Heart left ventricle (tissue), 16 donors: ENCODE results near the gene PRR20A. TPM values are rescaled to one million over a fixed set of nuclear protein-coding genes. Genes with fewer than 3 reads are reported as not detected.
"Not testable (repeated sequence)": the region's sequence is repeated elsewhere in the genome, so short reads cannot be mapped to it uniquely, and the experiment has no call there.

Source experiments
- ATAC-seq, 4 donors: fragments of 200-7000 bp; cut with Tn5 transposase; one replicate each; pipeline ENCODE4 v1.9.1; 2020 to 2022; ENCODE audit warnings: moderate library complexity in 4 of 4, mild to moderate bottlenecking in 3 of 4, moderate number of reproducible peaks in 1 of 4
- DNase-seq, 5 donors: peaks; one replicate each; pipeline ENCODE4 v3.0.0-alpha.2; 2020
- H3K27ac ChIP-seq, 12 donors: fragments of 200-600 bp; sonication (generic) in 4 of 12; one replicate each; pipeline versions ENCODE4 v1.5.0 to v1.8.0; 2016 to 2022; ENCODE audit warnings: mild to moderate bottlenecking in 2 of 12
- H3K27me3 ChIP-seq, 9 donors: fragments of 200-600 bp; sonication (generic) in 2 of 9; one replicate each; pipeline versions ENCODE4 v1.5.1 to v1.8.0; 2016 to 2022; ENCODE audit warnings: mild to moderate bottlenecking in 3 of 9
- H3K36me3 ChIP-seq, 9 donors: fragments of 200-600 bp; sonication (generic) in 2 of 9; one replicate each; pipeline versions ENCODE4 v1.5.0 to v1.8.0; 2018 to 2022; ENCODE audit warnings: mild to moderate bottlenecking in 2 of 9
- H3K4me1 ChIP-seq, 12 donors: fragments of 200-600 bp; sonication (generic) in 4 of 12; one replicate each; pipeline versions ENCODE4 v1.5.0 to v1.8.0; 2016 to 2022; ENCODE audit warnings: mild to moderate bottlenecking in 3 of 12
- H3K4me3 ChIP-seq, 12 donors: fragments of 200-600 bp; sonication (generic) in 4 of 12; one replicate each; pipeline versions ENCODE4 v1.5.0 to v1.8.0; 2017 to 2022; ENCODE audit warnings: mild to moderate bottlenecking in 9 of 12, moderate library complexity in 4 of 12
- H3K9me3 ChIP-seq, 12 donors: fragments of 200-600 bp; sonication (generic) in 4 of 12; one replicate each; pipeline versions ENCODE4 v1.5.0 to v1.8.0; 2016 to 2022; ENCODE audit warnings: mild to moderate bottlenecking in 1 of 12
- POLR2A ChIP-seq, 2 donors: fragments of 450-650 bp; IDR thresholded peaks; one replicate each; pipeline ENCODE4 v1.6.1; 2017; ENCODE audit warnings: antibody characterized with exemption in 2 of 2, mild to moderate bottlenecking in 2 of 2, moderate library complexity in 2 of 2
- WGBS, 4 donors: extraction: QIAGEN DNeasy Blood & Tissue Kit in 2 of 4; methylation state at CpG; one replicate each; pipeline versions ENCODE4 v1.1.5 to v1.1.7; 2013 to 2018; 5-methylcytosine and 5-hydroxymethylcytosine counted together
- intact Hi-C, 10 donors: fragments of 100-400 bp; cut with DNase I; formaldehyde crosslinking; loops; one replicate each; pipeline versions ENCODE4 v1.11.1 to v1.14.2; 2022
- polyA plus RNA-seq, 2 donors: library from polyadenylated mRNA; stranded (reverse); fragments of 200-250 nt; gene quantifications; one replicate each; pipeline ENCODE4 v1.2.3, GENCODE V29; 2013
- total RNA-seq, 9 donors: library from RNA; depleted of rRNA in 2 of 9; stranded (reverse); fragments of >200 nt in 2 of 9; fragmentation: NEBNext Ultra II Directional in 3 of 9; extraction: Animal tissue kit (Norgen Biotek cat#: 25700) in 3 of 9; gene quantifications; one replicate each; pipeline versions ENCODE4 v1.1.0 to v1.2.4, GENCODE V29; 2016 to 2023
- donor health status: ischemic (EF 13 %, LVEDD 7.1; RV severe dilation, severe dysfunction).
- donor health status: healthy with polysubstance abuse.
- donor health status: DM: no; HTN: yes; CAD: no.
- donor health status: DM: no; HTN: no; CAD: no.
- donor health status: ischemic (EF 25% LVEDD 6.9; RV normal size, moderate dysfunction).
- donor health status: ischemic (EF 25% LVEDD 5.7; RV mildly dilated, moderate dysfunction).
- donor health status: healthy.
- donor health status: DM: yes; HTN: yes; CAD: no.
- donor health status: ischemic (EF 35%, LVEDD 5.7; RV mildly dilated, moderate dysfunction).
- donor health status: nonischemic (EF 11% LVEDD 7.7; RV severe dilation, severe dysfunction).
- donor health status: DM: yes; HTN: yes; CAD: no.
- donor health status: PGD.
- donor health status: ischemic (EF 29% LVEDD 5.4; RV normal size, mild dysfunction).
- donor health status: nonischemic (EF 23%, LVEDD 6.1; RV moderate dilation, normal function).

PRR20A gene
- total and polyA plus RNA-seq, 11 donors, result not detected

DNA sequence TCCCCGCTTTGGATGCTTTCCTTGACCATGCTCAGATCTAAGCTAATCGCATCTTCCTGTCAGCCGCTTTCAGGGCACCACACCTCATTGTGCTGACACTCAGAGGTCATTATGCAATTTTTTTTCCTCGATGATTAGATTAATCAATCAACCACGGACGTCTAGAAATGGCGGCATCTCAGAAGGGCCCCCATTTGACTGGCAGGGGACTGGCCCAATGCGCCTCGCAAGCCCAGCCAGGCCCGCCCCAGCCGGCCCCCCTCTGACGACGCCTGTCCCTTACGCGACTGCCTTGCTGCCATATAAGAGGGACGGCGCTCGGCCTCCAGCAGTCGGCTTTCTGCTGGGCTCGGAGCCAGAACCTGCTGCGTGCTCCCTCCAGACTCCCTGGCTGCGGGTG, 26.2 kb downstream of the PRR20A start, which contains the start of gene PRR20E:
PRR20E (plus strand) TSS at position 301 of the 400 bp plus-strand sequence. CDS start 387 bp downstream, outside the sequence.
- H3K4me1 ChIP-seq, ATAC-seq, DNase-seq, H3K4me3 ChIP-seq, H3K27me3 ChIP-seq, H3K9me3 ChIP-seq, intact Hi-C loops, H3K27ac ChIP-seq, H3K36me3 ChIP-seq: not testable (repeated sequence)
- WGBS, 4 donors, result no CpG with 5 or more reads among the region's 22 CpGs

DNA sequence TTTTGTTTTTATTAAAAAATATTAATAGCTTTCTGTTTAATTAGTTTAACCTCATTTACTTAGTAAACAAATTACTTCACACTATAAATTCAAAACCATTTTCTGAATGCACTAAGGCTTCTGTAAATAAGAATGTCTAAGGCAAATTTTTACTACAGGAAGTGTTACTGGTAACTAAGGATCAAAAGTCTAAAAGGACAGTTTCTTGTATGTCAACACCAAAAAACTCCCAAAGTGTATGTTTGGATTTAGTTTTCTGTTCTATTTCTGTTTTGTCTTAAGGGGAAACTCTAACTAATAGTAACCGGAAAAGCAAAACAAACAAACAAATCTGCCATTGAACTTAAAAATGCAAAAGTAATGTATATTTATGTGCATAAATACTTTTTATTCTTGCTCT, 50.9 kb downstream of the PRR20A start:
- DNase-seq (no peak), ATAC-seq (no peak)
- Histone ChIP-seq H3K27me3 (no peaks in the 10 kb centered on the region), H3K36me3 (no peaks in the 10 kb centered on the region), H3K9me3 (peaks cover 0 to 12% (median 0%) of the 10 kb centered on the region in 12 donors), H3K4me3 (no peak overlapping the region), H3K27ac (no peak overlapping the region), H3K4me1 (no peaks in the 10 kb centered on the region)
- no peak for TF ChIP-seq POLR2A (IDR thresholded peaks at IDR 0.05)
- intact Hi-C loops, result no loop called here
- WGBS, 4 donors, result 80 to 89% (median 82%) methylated on average over 1 of the region's 1 CpG

Other genes starting within 250 kb of the PRR20A start
- gene PRR20B, start 6.6 kb downstream of the PRR20A start, total RNA-seq, result not detected
- gene PRR20B, start 6.6 kb downstream of the PRR20A start, polyA plus RNA-seq, result not detected
- not detected for gene PRR20C, start 13.1 kb downstream of the PRR20A start, total RNA-seq
- gene PRR20C, start 13.1 kb downstream of the PRR20A start, polyA plus RNA-seq, result not detected
- not detected for gene PRR20D, start 19.7 kb downstream of the PRR20A start, total RNA-seq
- gene PRR20D, start 19.7 kb downstream of the PRR20A start, polyA plus RNA-seq, result not detected
- gene PRR20E, start 26.3 kb downstream of the PRR20A start, total RNA-seq, result not detected
- not detected for gene PRR20E, start 26.3 kb downstream of the PRR20A start, polyA plus RNA-seq